Kidney tubule cell (primary cell): ENCODE measurements around the gene IRS2.
A peak's percentile ranks its signal among the peaks of the same experiment; 100 is the strongest.
"Not testable (repeated sequence)": the region's sequence is repeated elsewhere in the genome, so short reads cannot be mapped to it uniquely, and the experiment has no call there.

Source experiments
- DNase-seq: peaks from one replicate; pipeline ENCODE4 v3.0.0-alpha.2; 2018; ENCODE audit warnings: low spot score

IRS2 gene

GRCh38 chr13:109755551-109755950 is 30.8 kb downstream of the IRS2 start:
- no peak for DNase-seq

GRCh38 chr13:109751477-109751876 is 34.9 kb downstream of the IRS2 start:
- DNase-seq = no peak

- DNase-seq = no peak
Measured at GRCh38 chr13:109750221-109750775, 36.1 kb downstream of the IRS2 start.

GRCh38 chr13:109749365-109749764 is 37.0 kb downstream of the IRS2 start:
- DNase-seq = no peak

GRCh38 chr13:109748677-109749076 is 37.7 kb downstream of the IRS2 start:
- DNase-seq = no peak

- DNase-seq = no peak
Measured at GRCh38 chr13:109747524-109747923, 38.9 kb downstream of the IRS2 start.

- DNase-seq = no peak
Measured at GRCh38 chr13:109746364-109746763, 40.0 kb downstream of the IRS2 start.

- no peak for DNase-seq
Measured at GRCh38 chr13:109745702-109746101, 40.7 kb downstream of the IRS2 start.

GRCh38 chr13:109745060-109745459 is 41.3 kb downstream of the IRS2 start:
- DNase-seq = no peak

- no peak for DNase-seq
Measured at GRCh38 chr13:109744512-109745051, 41.8 kb downstream of the IRS2 start.

- DNase-seq = peak; percentile 92
Measured at GRCh38 chr13:109743706-109744453, 42.5 kb downstream of the IRS2 start.

GRCh38 chr13:109741966-109742365 is 44.4 kb downstream of the IRS2 start:
- no peak for DNase-seq

- no peak for DNase-seq
Measured at GRCh38 chr13:109740721-109741120, 45.7 kb downstream of the IRS2 start.

- DNase-seq = peak; percentile 60
Measured at GRCh38 chr13:109740121-109740520, 46.3 kb downstream of the IRS2 start.

GRCh38 chr13:109738298-109738746 is 48.1 kb downstream of the IRS2 start:
- DNase-seq = peak; percentile 30

- DNase-seq = peak; percentile 47
Measured at GRCh38 chr13:109737606-109738005, 48.8 kb downstream of the IRS2 start.

- DNase-seq = no peak
Measured at GRCh38 chr13:109737046-109737573, 49.3 kb downstream of the IRS2 start.

- no peak for DNase-seq
Measured at GRCh38 chr13:109735436-109735966, 50.9 kb downstream of the IRS2 start.

GRCh38 chr13:109734002-109734785 is 52.2 kb downstream of the IRS2 start:
- no peak for DNase-seq

- no peak for DNase-seq
Measured at GRCh38 chr13:109733550-109733949, 52.8 kb downstream of the IRS2 start.

GRCh38 chr13:109732470-109733170 is 53.8 kb downstream of the IRS2 start:
- not testable (repeated sequence) for DNase-seq
